HepG2 (cell line): Measurements from ENCODE around the gene EIF2AK2. TPM values are rescaled to one million over a fixed set of nuclear protein-coding genes. Genes with fewer than 3 reads are reported as not detected.
A peak's percentile ranks its signal among the peaks of the same experiment; 100 is the strongest.

Experiments
- HMGXB3 ChIP-seq: sonication (generic); formaldehyde crosslinking; IDR thresholded peaks from 2 replicates; pipeline ENCODE4 v1.4.0; 2020; ENCODE audit warnings: missing genetic modification reagents, borderline replicate concordance
- PAXIP1 ChIP-seq: sonication (generic); formaldehyde crosslinking; conservative IDR thresholded peaks from 2 replicates; pipeline ENCODE4 v1.4.0; 2020; ENCODE audit warnings: mild to moderate bottlenecking, missing genetic modification reagents, moderate library complexity
- ZBTB4 ChIP-seq: sonication (generic); formaldehyde crosslinking; IDR thresholded peaks from 2 replicates; pipeline ENCODE4 v1.4.0; 2020; ENCODE audit warnings: missing genetic modification reagents, mild to moderate bottlenecking, borderline replicate concordance
- ZFP41 ChIP-seq: sonication (generic); formaldehyde crosslinking; IDR thresholded peaks from 2 replicates; pipeline ENCODE4 v1.4.0; 2020; ENCODE audit warnings: mild to moderate bottlenecking, missing genetic modification reagents, borderline replicate concordance
- ZNF232 ChIP-seq: sonication (generic); formaldehyde crosslinking; IDR thresholded peaks from 2 replicates; pipeline ENCODE4 v1.4.0; 2020; ENCODE audit warnings: missing genetic modification reagents, borderline replicate concordance
- polyA plus RNA-seq, 8 experiments: library from polyadenylated mRNA; depleted of rRNA in 3 of 8; stranded (reverse) in 7 of 8; unstranded in 1 of 8; fragments of >200 nt; fragmentation: Illumina TruSeq in 4 of 8; extraction: Trizol in 4 of 8; gene quantifications; 2 replicates each; pipeline versions ENCODE4 v1.2.1 to v1.2.3, GENCODE V29; 2011 to 2016; ENCODE audit warnings: low read depth in 4 of 8, missing spikeins in 1 of 8, mixed read lengths in 1 of 8; ENCODE audit not compliant: insufficient read depth in 1 of 8
- total RNA-seq, 5 experiments: library from RNA; depleted of rRNA; stranded (reverse); fragments of >200 nt; fragmentation: Illumina TruSeq; extraction: Trizol; gene quantifications; 2 replicates each; pipeline ENCODE4 v1.2.3, GENCODE V29; 2016; ENCODE audit warnings: low read depth in 1 of 5

The EIF2AK2 gene
- total and polyA plus RNA-seq, 2 of the 13 experiments (the other 11 are each of a cell fraction or from before 2014, with no cell fraction given): 10.2 to 26.1 TPM

- TF ChIP-seq PAXIP1 (CRISPR knock-in tag) (peak; percentile 56), ZNF232 (CRISPR knock-in tag) (0 out of 2 replicates have a peak, but pooled peaks have one; percentile 56), ZBTB4 (CRISPR knock-in tag) (no peak), ZFP41 (CRISPR knock-in tag) (no peak; the same call in 1 of the 2 replicates), HMGXB3 (peak; percentile 56; the same call in 1 of the 2 replicates)
Observed at GRCh38 chr2:37196320-37197195, 39.8 kb upstream of the EIF2AK2 start, which contains the start of gene CEBPZOS (continued).
